HL-60 (cell line): ENCODE measurements around the gene CLSTN2.

Experiments
- DNase-seq, 2 experiments: peaks; one replicate each; pipeline ENCODE4 v3.0.0-alpha.2; 2010 to 2020; ENCODE audit warnings: low read depth in 1 of 2, low spot score in 1 of 2
- H3K27ac ChIP-seq: fragments of 250-450 bp; sonication (Bioruptor Pico); replicated peaks from 2 replicates; pipeline ENCODE4 v1.5.1; 2020; ENCODE audit warnings: mild to moderate bottlenecking, moderate library complexity
- H3K27me3 ChIP-seq: fragments of 250-450 bp; sonication (Bioruptor Pico); 2 replicates; pipeline ENCODE4 v1.5.1; 2021; ENCODE audit warnings: mild to moderate bottlenecking, moderate library complexity; ENCODE audit not compliant: insufficient read depth, poor library complexity, severe bottlenecking
- H3K4me3 ChIP-seq: replicated peaks from 2 replicates; pipeline ENCODE4 v1.5.1; 2011; ENCODE audit warnings: mild to moderate bottlenecking, control low read depth, low read length; ENCODE audit not compliant: insufficient read depth
- GABPA ChIP-seq: IDR thresholded peaks from 2 replicates; pipeline ENCODE4 v1.6.1; 2012; ENCODE audit warnings: low read depth
- POLR2AphosphoS5 ChIP-seq: IDR thresholded peaks from 2 replicates; pipeline ENCODE4 v1.6.1; 2012; ENCODE audit warnings: low read depth
- REST ChIP-seq: IDR thresholded peaks from 2 replicates; pipeline ENCODE4 v1.6.1; 2012; ENCODE audit warnings: low read depth; ENCODE audit not compliant: insufficient replicate concordance
- SPI1 ChIP-seq: IDR thresholded peaks from 2 replicates; pipeline ENCODE4 v1.6.1; 2012; ENCODE audit warnings: low read depth, mild to moderate bottlenecking, borderline replicate concordance
- TF ChIP-seq, protein P1 (sequence below): IDR thresholded peaks from one replicate; pipeline ENCODE4 v1.5.1; 2011; ENCODE audit warnings: low read length, control low read depth, inconsistent platforms; ENCODE audit not compliant: insufficient read depth

The CLSTN2 gene

DNA sequence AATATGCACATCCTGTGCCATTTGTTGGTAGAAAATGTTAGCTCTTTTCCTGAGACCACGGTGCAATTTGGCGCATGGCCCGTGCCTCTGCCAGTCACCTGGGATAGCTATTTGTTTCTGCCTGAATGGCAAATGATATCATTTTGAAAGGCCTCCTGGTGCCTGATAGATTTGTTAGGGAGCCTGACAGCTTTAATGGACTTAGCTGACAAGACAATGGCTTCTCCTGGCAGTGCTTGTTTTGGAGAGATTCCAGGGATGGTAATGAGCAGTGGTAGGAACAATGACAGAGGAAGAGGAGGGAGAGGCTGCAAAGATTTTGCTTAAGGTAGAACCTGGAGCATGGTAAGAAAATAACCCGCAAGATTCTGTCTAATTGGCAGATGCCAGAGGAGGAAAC lies 268.5 kb downstream of the CLSTN2 start:
- no peaks in the 10 kb centered on the region for H3K27me3 ChIP-seq
- TF ChIP-seq POLR2AphosphoS5: no peak
- no peak for TF ChIP-seq SPI1
- TF ChIP-seq, protein P1, sequence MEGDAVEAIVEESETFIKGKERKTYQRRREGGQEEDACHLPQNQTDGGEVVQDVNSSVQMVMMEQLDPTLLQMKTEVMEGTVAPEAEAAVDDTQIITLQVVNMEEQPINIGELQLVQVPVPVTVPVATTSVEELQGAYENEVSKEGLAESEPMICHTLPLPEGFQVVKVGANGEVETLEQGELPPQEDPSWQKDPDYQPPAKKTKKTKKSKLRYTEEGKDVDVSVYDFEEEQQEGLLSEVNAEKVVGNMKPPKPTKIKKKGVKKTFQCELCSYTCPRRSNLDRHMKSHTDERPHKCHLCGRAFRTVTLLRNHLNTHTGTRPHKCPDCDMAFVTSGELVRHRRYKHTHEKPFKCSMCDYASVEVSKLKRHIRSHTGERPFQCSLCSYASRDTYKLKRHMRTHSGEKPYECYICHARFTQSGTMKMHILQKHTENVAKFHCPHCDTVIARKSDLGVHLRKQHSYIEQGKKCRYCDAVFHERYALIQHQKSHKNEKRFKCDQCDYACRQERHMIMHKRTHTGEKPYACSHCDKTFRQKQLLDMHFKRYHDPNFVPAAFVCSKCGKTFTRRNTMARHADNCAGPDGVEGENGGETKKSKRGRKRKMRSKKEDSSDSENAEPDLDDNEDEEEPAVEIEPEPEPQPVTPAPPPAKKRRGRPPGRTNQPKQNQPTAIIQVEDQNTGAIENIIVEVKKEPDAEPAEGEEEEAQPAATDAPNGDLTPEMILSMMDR: no peak
- TF ChIP-seq REST: no peak
- no peak for TF ChIP-seq GABPA
- H3K27ac ChIP-seq: no peak overlapping the region
- no peak for DNase-seq
- H3K4me3 ChIP-seq: no peak overlapping the region

DNA sequence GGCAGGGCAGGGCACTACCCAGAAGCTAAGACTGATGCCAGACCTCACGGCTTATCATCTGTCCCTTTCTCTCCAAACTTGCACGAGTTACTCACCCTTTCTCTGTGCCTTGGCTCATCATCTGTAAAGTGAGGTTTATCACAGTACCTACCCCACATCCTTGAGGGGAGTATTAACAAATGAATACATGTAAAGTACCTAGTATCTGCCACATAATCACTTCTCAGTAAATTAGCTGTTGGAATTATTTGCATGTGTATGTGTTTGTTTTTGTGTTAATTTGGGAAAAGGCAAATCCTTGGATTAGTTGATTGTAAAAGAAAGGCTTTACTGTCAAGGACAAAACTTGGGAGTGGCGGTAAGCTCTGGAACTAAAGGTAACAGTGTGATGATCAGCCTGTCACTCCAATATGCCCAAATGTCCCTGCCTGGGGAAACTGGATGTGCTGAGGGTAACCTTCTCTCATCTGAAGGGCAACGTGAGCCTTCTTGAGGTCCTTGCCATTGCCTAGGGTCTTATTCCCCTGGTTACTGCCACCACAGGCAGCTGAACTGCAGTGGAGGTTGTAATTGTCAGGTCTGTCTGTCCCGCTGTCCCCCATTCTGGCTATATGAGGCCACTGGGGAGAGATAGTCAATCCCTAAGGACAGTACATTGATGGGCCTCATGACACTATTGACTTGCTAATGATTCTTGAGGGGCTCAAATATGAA lies 269.4 kb downstream of the CLSTN2 start:
- Histone ChIP-seq H3K27ac (no peak overlapping the region), H3K27me3 (no peaks in the 10 kb centered on the region), H3K4me3 (no peak overlapping the region)
- no peak for DNase-seq
- TF ChIP-seq POLR2AphosphoS5: no peak
- no peak for TF ChIP-seq REST
- no peak for TF ChIP-seq GABPA
- TF ChIP-seq, protein P1: no peak
- no peak for TF ChIP-seq SPI1

DNA sequence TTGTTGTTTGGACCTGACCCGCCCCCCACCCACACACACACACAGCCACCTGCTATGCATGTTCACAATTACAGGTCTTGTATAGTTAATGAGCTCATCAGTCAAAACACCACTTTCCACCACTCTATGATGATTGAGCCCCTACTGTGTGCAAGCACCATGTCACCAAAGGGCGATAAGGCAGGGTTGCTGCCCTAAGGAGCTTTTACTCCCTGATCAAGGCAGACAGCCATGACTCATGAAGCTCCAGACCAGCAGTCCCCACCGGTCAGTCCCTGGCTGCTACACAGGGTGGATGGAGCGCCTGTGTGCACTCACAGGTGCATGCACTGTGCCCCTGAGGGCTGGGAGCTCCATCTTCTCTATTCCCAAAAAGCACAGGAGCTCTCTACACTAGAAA lies 270.6 kb downstream of the CLSTN2 start:
- no peaks in the 10 kb centered on the region for H3K27me3 ChIP-seq
- H3K4me3 ChIP-seq: no peak overlapping the region
- TF ChIP-seq REST: no peak
- no peak for TF ChIP-seq POLR2AphosphoS5
- no peak for TF ChIP-seq GABPA
- TF ChIP-seq, protein P1: no peak
- TF ChIP-seq SPI1: no peak
- DNase-seq: no peak
- H3K27ac ChIP-seq: no peak overlapping the region
